ENCODE data around the gene ATP2B2.

Gene ATP2B2

GRCh38 chr3:10331320-10331719 is 174.1 kb downstream of the ATP2B2 start:
- TF ChIP-seq Cebpa-rat (IDR thresholded peaks at IDR 0.05) = no peak
- peak overlapping the region in 1 of 11 experiments; percentile 96; a peak in 2 of 22 replicates for H3K4me2 ChIP-seq
- 0 out of 22 replicates have a peak, but pooled peaks cover 0 to 5% (median 0%) of the 10 kb centered on the region in 11 experiments for H4K20me1 ChIP-seq
- H3K36me3 ChIP-seq = peaks cover 0 to 21% (median 0%) of the 10 kb centered on the region in 11 experiments; a peak in 6 of 22 replicates
- H3K4me3 ChIP-seq = no peak overlapping the region
- no peaks in the 10 kb centered on the region for H3K9me3 ChIP-seq (replicated peaks in 1 of 11)
- no peak overlapping the region for H3K27ac ChIP-seq
- no peaks in the 10 kb centered on the region for H3K27me3 ChIP-seq
- peaks cover 34 to 76% (median 47%) of the 10 kb centered on the region in 10 experiments for H3K4me1 ChIP-seq
- no peak overlapping the region for H3K9ac ChIP-seq

GRCh38 chr3:10330319-10330718 is 175.1 kb downstream of the ATP2B2 start:
- peaks cover 30 to 66% (median 37%) of the 10 kb centered on the region in 10 experiments for H3K4me1 ChIP-seq
- TF ChIP-seq Cebpa-rat (IDR thresholded peaks at IDR 0.05) = no peak
- H3K4me3 ChIP-seq = no peak overlapping the region

GRCh38 chr3:10329495-10330015 is 175.8 kb downstream of the ATP2B2 start:
- Histone ChIP-seq H3K9ac (no peak overlapping the region), H3K4me1 (peaks cover 24 to 58% (median 29%) of the 10 kb centered on the region in 10 experiments), H3K9me3 (replicated peaks in 1 of 11) (no peaks in the 10 kb centered on the region), H4K20me1 (0 out of 22 replicates have a peak, but pooled peaks cover 0 to 4% (median 0%) of the 10 kb centered on the region in 11 experiments), H3K27ac (no peak overlapping the region), H3K36me3 (peaks cover 0 to 23% (median 0%) of the 10 kb centered on the region in 11 experiments; a peak in 6 of 22 replicates), H3K27me3 (no peaks in the 10 kb centered on the region), H3K4me2 (peak overlapping the region in 2 of 11 experiments; percentile 5 to 24; a peak in 3 of 22 replicates), H3K4me3 (no peak overlapping the region)
- no peak for TF ChIP-seq Cebpa-rat (IDR thresholded peaks at IDR 0.05)

More at GRCh38 chr3:10330319-10330718, 175.1 kb downstream of the ATP2B2 start:
- 0 out of 22 replicates have a peak, but pooled peaks cover 0 to 5% (median 0%) of the 10 kb centered on the region in 11 experiments for H4K20me1 ChIP-seq
- H3K9me3 ChIP-seq (replicated peaks in 1 of 11) = no peaks in the 10 kb centered on the region
- H3K27me3 ChIP-seq = no peaks in the 10 kb centered on the region
- H3K9ac ChIP-seq = no peak overlapping the region
- 0 out of 22 replicates have a peak overlapping the region, but pooled peaks of 3 of the 11 experiments have one; percentile 1 to 6 (median 5) for H3K4me2 ChIP-seq
- H3K36me3 ChIP-seq = peaks cover 0 to 23% (median 0%) of the 10 kb centered on the region in 11 experiments; a peak in 6 of 22 replicates
- H3K27ac ChIP-seq = no peak overlapping the region

GRCh38 chr3:10328460-10329071 is 176.8 kb downstream of the ATP2B2 start:
- Histone ChIP-seq H3K4me3 (no peak overlapping the region), H3K4me1 (peaks cover 14 to 48% (median 19%) of the 10 kb centered on the region in 10 experiments), H3K9ac (no peak overlapping the region), H3K4me2 (peak overlapping the region in 1 of 11 experiments; percentile 16; a peak in 1 of 22 replicates), H4K20me1 (no peaks in the 10 kb centered on the region), H3K9me3 (replicated peaks in 1 of 11) (no peaks in the 10 kb centered on the region), H3K27me3 (no peaks in the 10 kb centered on the region), H3K36me3 (peaks cover 0 to 23% (median 0%) of the 10 kb centered on the region in 11 experiments; a peak in 6 of 22 replicates), H3K27ac (no peak overlapping the region)
- no peak for TF ChIP-seq Cebpa-rat (IDR thresholded peaks at IDR 0.05)

- Histone ChIP-seq H3K9me3 (replicated peaks in 1 of 11) (no peaks in the 10 kb centered on the region), H3K4me2 (no peak overlapping the region), H3K9ac (no peak overlapping the region), H3K27me3 (no peaks in the 10 kb centered on the region), H3K4me1 (peaks cover 5 to 39% (median 10%) of the 10 kb centered on the region in 10 experiments; a peak in 19 of 20 replicates), H4K20me1 (no peaks in the 10 kb centered on the region), H3K4me3 (no peak overlapping the region), H3K36me3 (peaks cover 0 to 23% (median 0%) of the 10 kb centered on the region in 11 experiments; a peak in 6 of 22 replicates), H3K27ac (no peak overlapping the region)
- no peak for TF ChIP-seq Cebpa-rat (IDR thresholded peaks at IDR 0.05)
Measured at GRCh38 chr3:10327592-10327991, 177.8 kb downstream of the ATP2B2 start.

GRCh38 chr3:10322352-10322710 is 183.1 kb downstream of the ATP2B2 start:
- Histone ChIP-seq H3K27ac (peak overlapping the region in 2 of 11 experiments; percentile 1 to 33; a peak in 2 of 22 replicates), H3K4me2 (0 out of 22 replicates have a peak overlapping the region, but pooled peaks of 2 of the 11 experiments have one; percentile 53 to 58), H3K27me3 (no peaks in the 10 kb centered on the region), H3K36me3 (peaks cover 18 to 31% (median 21%) of the 10 kb centered on the region in 11 experiments), H3K9ac (peak overlapping the region in 3 of 11 experiments; percentile 11 to 53 (median 20); a peak in 2 of 22 replicates), H3K9me3 (replicated peaks in 1 of 11) (no peaks in the 10 kb centered on the region), H3K4me3 (no peak overlapping the region), H3K4me1 (peaks cover 18 to 35% (median 31%) of the 10 kb centered on the region in 10 experiments), H4K20me1 (peaks cover 6 to 29% (median 22%) of the 10 kb centered on the region in 11 experiments; a peak in 20 of 22 replicates)
- no peak for TF ChIP-seq Cebpa-rat (IDR thresholded peaks at IDR 0.05)

- H3K4me2 ChIP-seq = peak overlapping the region; percentile 35 to 99 (median 67); a peak in 19 of 22 replicates
- peaks cover 18 to 35% (median 31%) of the 10 kb centered on the region in 10 experiments for H3K4me1 ChIP-seq
- peak overlapping the region in 2 of 10 experiments; percentile 91 to 97; a peak in 2 of 20 replicates for H3K4me3 ChIP-seq
- no peaks in the 10 kb centered on the region for H3K9me3 ChIP-seq (replicated peaks in 1 of 11)
- H3K9ac ChIP-seq = peak overlapping the region in 4 of 11 experiments; percentile 20 to 98 (median 96); a peak in 3 of 22 replicates
- no peak for TF ChIP-seq Cebpa-rat (IDR thresholded peaks at IDR 0.05)
- H3K36me3 ChIP-seq = peaks cover 23 to 33% (median 26%) of the 10 kb centered on the region in 11 experiments
- H4K20me1 ChIP-seq = peaks cover 6 to 34% (median 26%) of the 10 kb centered on the region in 11 experiments; a peak in 20 of 22 replicates
- no peaks in the 10 kb centered on the region for H3K27me3 ChIP-seq
- peak overlapping the region in 8 of 11 experiments; percentile 1 to 93 (median 90); a peak in 7 of 22 replicates for H3K27ac ChIP-seq
Measured at GRCh38 chr3:10321630-10322351, 183.6 kb downstream of the ATP2B2 start.

- Histone ChIP-seq H3K36me3 (peaks cover 34 to 41% (median 40%) of the 10 kb centered on the region in 11 experiments), H3K27me3 (no peaks in the 10 kb centered on the region), H3K9me3 (replicated peaks in 1 of 11) (no peaks in the 10 kb centered on the region), H3K9ac (peak overlapping the region; percentile 89 to 98 (median 96)), H3K4me1 (peaks cover 18 to 35% (median 31%) of the 10 kb centered on the region in 10 experiments), H3K27ac (peak overlapping the region; percentile 84 to 93 (median 91)), H3K4me3 (peak overlapping the region; percentile 81 to 100 (median 96)), H3K4me2 (peak overlapping the region; percentile 80 to 99 (median 97)), H4K20me1 (peaks cover 6 to 48% (median 39%) of the 10 kb centered on the region in 11 experiments; a peak in 20 of 22 replicates)
- no peak for TF ChIP-seq Cebpa-rat (IDR thresholded peaks at IDR 0.05)
Measured at GRCh38 chr3:10320320-10320677, 185.1 kb downstream of the ATP2B2 start.

All from BLaER1 treated with 17β-estradiol and CSF1 and Interleukin-3, amounts not matched to agents 10 nM and 100 nM (cell line).